GM12878 (cell line): ENCODE results near the gene RBPJ. TPM values are rescaled to one million over a fixed set of nuclear protein-coding genes. Genes with fewer than 3 reads are reported as not detected.

Experiments used
- ATAC-seq: fragments of 200-7000 bp; cut with Tn5 transposase; 3 replicates; pipeline ENCODE4 v1.9.1; 2020; ENCODE audit warnings: mild to moderate bottlenecking, moderate library complexity
- BruUV-seq: library from RNA; stranded (reverse); fragments of 400-500 nt; replicated peaks from 2 replicates; lab custom pipeline; 2021; lab: Mats Ljungman, UMichigan
- CTCF ChIA-PET: fragments of 300-600 bp; sonication (Branson Sonifier 250); formaldehyde crosslinking; extraction: SDS; loops from one replicate; lab custom pipeline; 2021; ENCODE audit warnings: inconsistent platforms; lab: Yijun Ruan, JAX
- POLR2A ChIA-PET: fragments of 350-600 bp; formaldehyde crosslinking; extraction: SDS; loops from one replicate; lab custom pipeline; 2021; ENCODE audit warnings: inconsistent platforms; lab: Charles Lee
- RAD21 ChIA-PET: fragments of 300-600 bp; sonication (Branson Sonifier 250); formaldehyde crosslinking; loops from one replicate; lab custom pipeline; 2023; ENCODE audit warnings: antibody characterized with exemption; ENCODE audit not compliant: unreplicated experiment; lab: Charles Lee
- SMC1A ChIA-PET: fragments of 300-600 bp; sonication (Branson Sonifier 250); formaldehyde crosslinking; loops from one replicate; lab custom pipeline; 2023; ENCODE audit not compliant: unreplicated experiment, uncharacterized antibody; lab: Charles Lee
- DNase-seq: peaks from one replicate; pipeline ENCODE4 v3.0.0-alpha.2; 2011; ENCODE audit warnings: low read depth, low spot score
- FAIRE-seq: peaks from 3 replicates; lab custom pipeline; 2011; peaks lifted over from hg19 to GRCh38; lab: Jason Lieb, UNC
- H2AFZ ChIP-seq: 2 replicates; pipeline ENCODE4 v1.6.0; 2011; ENCODE audit warnings: low read depth, low read length, control low read depth; ENCODE audit not compliant: control insufficient read depth
- H3K27ac ChIP-seq: 2 replicates; pipeline ENCODE4 v1.5.1; 2011; ENCODE audit warnings: control low read depth; ENCODE audit not compliant: control insufficient read depth, insufficient read depth
- H3K27me3 ChIP-seq, 2 experiments: replicated peaks in 1 of 2; 2 replicates each; pipeline versions ENCODE4 v1.6.0 to v1.6.1; 2011; ENCODE audit warnings: low read length in 1 of 2; ENCODE audit not compliant: control insufficient read depth in 2 of 2, insufficient read depth in 2 of 2
- H3K36me3 ChIP-seq, 2 experiments: 2 replicates each; pipeline ENCODE4 v1.5.1; 2011; ENCODE audit warnings: low read length in 1 of 2; ENCODE audit not compliant: control insufficient read depth in 2 of 2, insufficient read depth in 2 of 2
- H3K4me1 ChIP-seq: 2 replicates; pipeline ENCODE4 v1.6.1; 2011; ENCODE audit warnings: mild to moderate bottlenecking, low read length, moderate library complexity, mixed read lengths; ENCODE audit not compliant: control insufficient read depth, insufficient read depth
- H3K4me2 ChIP-seq: 2 replicates; pipeline ENCODE4 v1.6.0; 2011; ENCODE audit warnings: control low read depth; ENCODE audit not compliant: control insufficient read depth, insufficient read depth
- H3K4me3 ChIP-seq: fragments of 200-600 bp; sonication (generic); 2 replicates; pipeline ENCODE4 v1.5.1; 2016
- H3K79me2 ChIP-seq: 2 replicates; pipeline ENCODE4 v1.6.0; 2011; ENCODE audit warnings: low read length; ENCODE audit not compliant: control insufficient read depth, insufficient read depth
- H3K9ac ChIP-seq: 2 replicates; pipeline ENCODE4 v1.8.0; 2011; ENCODE audit warnings: low read length, control low read depth, mixed read lengths; ENCODE audit not compliant: control insufficient read depth, insufficient read depth
- H3K9me3 ChIP-seq: replicated peaks from 3 replicates; pipeline ENCODE4 v1.5.1; 2011; ENCODE audit warnings: mild to moderate bottlenecking, low read length; ENCODE audit not compliant: control insufficient read depth, insufficient read depth
- H4K20me1 ChIP-seq: 2 replicates; pipeline ENCODE4 v1.6.0; 2011; ENCODE audit not compliant: control insufficient read depth, insufficient read depth
- BRCA1 ChIP-seq: IDR thresholded peaks from 2 replicates; pipeline ENCODE4 v1.6.1; 2011; ENCODE audit warnings: low read depth, low read length, improper control_type of control experiment
- CBFB ChIP-seq: IDR thresholded peaks from 2 replicates; pipeline ENCODE4 v1.6.1; 2016; ENCODE audit warnings: antibody characterized with exemption, low read depth
- CHD2 ChIP-seq: IDR thresholded peaks from 2 replicates; pipeline ENCODE4 v1.6.1; 2011; ENCODE audit warnings: low read depth, low read length, improper control_type of control experiment, borderline replicate concordance
- EED ChIP-seq: sonication (generic); IDR thresholded peaks from 2 replicates; pipeline ENCODE4 v1.6.1; 2016; ENCODE audit warnings: antibody characterized with exemption, low read depth
- FOXK2 ChIP-seq: fragments of 450-650 bp; IDR thresholded peaks from 2 replicates; pipeline ENCODE4 v1.6.1; 2017; ENCODE audit warnings: mild to moderate bottlenecking, moderate library complexity
- HDGF ChIP-seq: fragments of 450-650 bp; IDR thresholded peaks from 2 replicates; pipeline ENCODE4 v1.6.1; 2016; ENCODE audit warnings: antibody characterized with exemption
- IRF4 ChIP-seq: IDR thresholded peaks from 2 replicates; pipeline ENCODE4 v1.6.1; 2011; ENCODE audit warnings: low read depth, low read length
- SPI1 ChIP-seq: IDR thresholded peaks from 2 replicates; pipeline ENCODE4 v1.6.1; 2011; ENCODE audit warnings: low read depth, mild to moderate bottlenecking, low read length, moderate library complexity, borderline replicate concordance; ENCODE audit not compliant: insufficient read depth
- SUPT20H ChIP-seq: IDR thresholded peaks from 2 replicates; pipeline ENCODE4 v1.6.1; 2011; ENCODE audit warnings: low read depth, mild to moderate bottlenecking, low read length, moderate library complexity, borderline replicate concordance; ENCODE audit not compliant: control insufficient read depth
- WGBS: methylation state at CpG from one replicate; pipeline ENCODE4 v1.1.6; 2016; ENCODE audit warnings: low lambda C conversion rate; ENCODE audit not compliant: insufficient replicate concordance, insufficient coverage; ENCODE audit errors: missing lambda C conversion rate; 5-methylcytosine and 5-hydroxymethylcytosine counted together
- in situ Hi-C: fragments of 300-500 bp; cut with MboI; formaldehyde crosslinking; loops from 9 replicates; pipeline ENCODE4 v1.14.3; 2018; ENCODE audit warnings: mixed read lengths
- intact Hi-C: fragments of 100-400 bp; cut with micrococcal nuclease; formaldehyde crosslinking; loops from one replicate; pipeline ENCODE4 v1.14.2; 2022; ENCODE audit not compliant: unreplicated experiment
- polyA plus RNA-seq, 11 experiments: library from polyadenylated mRNA; depleted of rRNA in 4 of 11; unstranded in 6 of 11; stranded (reverse) in 5 of 11; fragments of >200 nt; fragmentation: Nextera tagmentation in 4 of 11; fragmentation: Illumina TruSeq in 1 of 11; extraction: Ambion mirVana in 4 of 11; extraction: Trizol in 1 of 11; gene quantifications; 1 replicate in 1 of 11; 2 replicates in 10 of 11; pipeline versions ENCODE4 v1.2.1 to v1.2.3, GENCODE V29; 2011 to 2016; ENCODE audit warnings: inconsistent platforms in 2 of 11, missing spikeins in 2 of 11, low read depth in 1 of 11
- total RNA-seq, 4 experiments: library from RNA; depleted of rRNA in 3 of 4; stranded (reverse); fragments of >200 nt in 3 of 4; fragmentation: Illumina TruSeq in 1 of 4; extraction: Trizol in 1 of 4; gene quantifications; 2 replicates each; pipeline versions ENCODE4 v1.2.1 to v1.2.3, GENCODE V29; 2013 to 2021
- TF ChIP-seq, protein P1 (sequence below): fragments of 450-650 bp; IDR thresholded peaks from 2 replicates; pipeline ENCODE4 v1.6.1; 2016; ENCODE audit warnings: mild to moderate bottlenecking, moderate library complexity, borderline replicate concordance
- TF ChIP-seq, protein P2 (sequence below): fragments of 450-650 bp; formaldehyde crosslinking; IDR thresholded peaks from 2 replicates; pipeline ENCODE4 v1.4.0; 2020; ENCODE audit warnings: mild to moderate bottlenecking, moderate library complexity
- TF ChIP-seq, protein P3 (sequence below): fragments of 450-650 bp; IDR thresholded peaks from 2 replicates; pipeline ENCODE4 v1.6.1; 2017; ENCODE audit warnings: mild to moderate bottlenecking, moderate library complexity

Gene RBPJ
- total and polyA plus RNA-seq, 10 of the 15 experiments (the other 5 are each of a cell fraction or from before 2014, with no cell fraction given) = 24.5 to 87.6 (median 41.6) TPM

DNA sequence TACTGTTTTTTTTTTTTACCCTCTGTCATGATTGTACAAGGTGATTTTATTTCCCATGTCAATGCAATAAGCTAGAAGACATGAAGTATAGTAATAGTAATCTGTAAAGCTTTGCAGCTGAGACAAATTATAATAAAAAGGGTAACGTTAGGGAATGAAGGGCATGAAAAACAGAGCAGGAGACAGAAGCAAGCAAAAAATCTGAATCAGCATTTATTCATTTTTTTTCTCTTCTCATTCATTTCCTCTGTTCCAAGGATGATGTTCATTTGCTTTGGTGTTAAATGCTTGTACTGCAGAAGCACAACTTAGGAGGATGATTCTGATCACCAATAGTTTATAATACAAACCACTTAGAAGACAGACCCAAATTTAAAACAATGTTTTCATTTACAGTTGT is 105.1 kb downstream of the RBPJ start:
- DNase-seq (no peak), ATAC-seq (no peak), FAIRE-seq (no peak)
- ChIA-PET SMC1A (interaction anchor here (0.7 kb wide), 1 partner anchor 174 kb away, joined by 3 read pairs; no protein-coding TSS in a partner anchor), POLR2A (interaction anchor here (0.6 kb wide), 1 partner anchor 271 kb away, joined by 3 read pairs; no protein-coding TSS in a partner anchor), CTCF (no interaction called here), RAD21 (no interaction called here)
- no peaks in the 10 kb centered on the region for H3K27me3 ChIP-seq
- intact Hi-C loops (no loop called here), in situ Hi-C loops (no loop called here)
- H3K4me1 ChIP-seq = no peaks in the 10 kb centered on the region
- BruUV-seq = no TSS peak
- no peaks in the 10 kb centered on the region for H3K9me3 ChIP-seq
- H2AFZ ChIP-seq = no peak overlapping the region
- H3K36me3 ChIP-seq = peaks cover 6 to 13% of the 10 kb centered on the region in 2 experiments
- H3K4me2 ChIP-seq = no peak overlapping the region
- H3K9ac ChIP-seq = no peak overlapping the region
- no peak overlapping the region for H3K27ac ChIP-seq
- WGBS = 92% methylated on average over 1 of the region's 1 CpG
- H4K20me1 ChIP-seq = no peaks in the 10 kb centered on the region
- no peaks in the 10 kb centered on the region for H3K79me2 ChIP-seq
- no peak overlapping the region for H3K4me3 ChIP-seq
- TF ChIP-seq BRCA1 = no peak
- TF ChIP-seq HDGF = no peak
- TF ChIP-seq, protein P1, sequence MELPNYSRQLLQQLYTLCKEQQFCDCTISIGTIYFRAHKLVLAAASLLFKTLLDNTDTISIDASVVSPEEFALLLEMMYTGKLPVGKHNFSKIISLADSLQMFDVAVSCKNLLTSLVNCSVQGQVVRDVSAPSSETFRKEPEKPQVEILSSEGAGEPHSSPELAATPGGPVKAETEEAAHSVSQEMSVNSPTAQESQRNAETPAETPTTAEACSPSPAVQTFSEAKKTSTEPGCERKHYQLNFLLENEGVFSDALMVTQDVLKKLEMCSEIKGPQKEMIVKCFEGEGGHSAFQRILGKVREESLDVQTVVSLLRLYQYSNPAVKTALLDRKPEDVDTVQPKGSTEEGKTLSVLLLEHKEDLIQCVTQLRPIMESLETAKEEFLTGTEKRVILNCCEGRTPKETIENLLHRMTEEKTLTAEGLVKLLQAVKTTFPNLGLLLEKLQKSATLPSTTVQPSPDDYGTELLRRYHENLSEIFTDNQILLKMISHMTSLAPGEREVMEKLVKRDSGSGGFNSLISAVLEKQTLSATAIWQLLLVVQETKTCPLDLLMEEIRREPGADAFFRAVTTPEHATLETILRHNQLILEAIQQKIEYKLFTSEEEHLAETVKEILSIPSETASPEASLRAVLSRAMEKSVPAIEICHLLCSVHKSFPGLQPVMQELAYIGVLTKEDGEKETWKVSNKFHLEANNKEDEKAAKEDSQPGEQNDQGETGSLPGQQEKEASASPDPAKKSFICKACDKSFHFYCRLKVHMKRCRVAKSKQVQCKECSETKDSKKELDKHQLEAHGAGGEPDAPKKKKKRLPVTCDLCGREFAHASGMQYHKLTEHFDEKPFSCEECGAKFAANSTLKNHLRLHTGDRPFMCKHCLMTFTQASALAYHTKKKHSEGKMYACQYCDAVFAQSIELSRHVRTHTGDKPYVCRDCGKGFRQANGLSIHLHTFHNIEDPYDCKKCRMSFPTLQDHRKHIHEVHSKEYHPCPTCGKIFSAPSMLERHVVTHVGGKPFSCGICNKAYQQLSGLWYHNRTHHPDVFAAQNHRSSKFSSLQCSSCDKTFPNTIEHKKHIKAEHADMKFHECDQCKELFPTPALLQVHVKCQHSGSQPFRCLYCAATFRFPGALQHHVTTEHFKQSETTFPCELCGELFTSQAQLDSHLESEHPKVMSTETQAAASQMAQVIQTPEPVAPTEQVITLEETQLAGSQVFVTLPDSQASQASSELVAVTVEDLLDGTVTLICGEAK = no peak
- TF ChIP-seq, protein P2, sequence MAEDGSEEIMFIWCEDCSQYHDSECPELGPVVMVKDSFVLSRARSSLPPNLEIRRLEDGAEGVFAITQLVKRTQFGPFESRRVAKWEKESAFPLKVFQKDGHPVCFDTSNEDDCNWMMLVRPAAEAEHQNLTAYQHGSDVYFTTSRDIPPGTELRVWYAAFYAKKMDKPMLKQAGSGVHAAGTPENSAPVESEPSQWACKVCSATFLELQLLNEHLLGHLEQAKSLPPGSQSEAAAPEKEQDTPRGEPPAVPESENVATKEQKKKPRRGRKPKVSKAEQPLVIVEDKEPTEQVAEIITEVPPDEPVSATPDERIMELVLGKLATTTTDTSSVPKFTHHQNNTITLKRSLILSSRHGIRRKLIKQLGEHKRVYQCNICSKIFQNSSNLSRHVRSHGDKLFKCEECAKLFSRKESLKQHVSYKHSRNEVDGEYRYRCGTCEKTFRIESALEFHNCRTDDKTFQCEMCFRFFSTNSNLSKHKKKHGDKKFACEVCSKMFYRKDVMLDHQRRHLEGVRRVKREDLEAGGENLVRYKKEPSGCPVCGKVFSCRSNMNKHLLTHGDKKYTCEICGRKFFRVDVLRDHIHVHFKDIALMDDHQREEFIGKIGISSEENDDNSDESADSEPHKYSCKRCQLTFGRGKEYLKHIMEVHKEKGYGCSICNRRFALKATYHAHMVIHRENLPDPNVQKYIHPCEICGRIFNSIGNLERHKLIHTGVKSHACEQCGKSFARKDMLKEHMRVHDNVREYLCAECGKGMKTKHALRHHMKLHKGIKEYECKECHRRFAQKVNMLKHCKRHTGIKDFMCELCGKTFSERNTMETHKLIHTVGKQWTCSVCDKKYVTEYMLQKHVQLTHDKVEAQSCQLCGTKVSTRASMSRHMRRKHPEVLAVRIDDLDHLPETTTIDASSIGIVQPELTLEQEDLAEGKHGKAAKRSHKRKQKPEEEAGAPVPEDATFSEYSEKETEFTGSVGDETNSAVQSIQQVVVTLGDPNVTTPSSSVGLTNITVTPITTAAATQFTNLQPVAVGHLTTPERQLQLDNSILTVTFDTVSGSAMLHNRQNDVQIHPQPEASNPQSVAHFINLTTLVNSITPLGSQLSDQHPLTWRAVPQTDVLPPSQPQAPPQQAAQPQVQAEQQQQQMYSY = no peak
- TF ChIP-seq IRF4 = no peak
- TF ChIP-seq SPI1 = no peak
- no peak for TF ChIP-seq SUPT20H
- TF ChIP-seq, protein P3, sequence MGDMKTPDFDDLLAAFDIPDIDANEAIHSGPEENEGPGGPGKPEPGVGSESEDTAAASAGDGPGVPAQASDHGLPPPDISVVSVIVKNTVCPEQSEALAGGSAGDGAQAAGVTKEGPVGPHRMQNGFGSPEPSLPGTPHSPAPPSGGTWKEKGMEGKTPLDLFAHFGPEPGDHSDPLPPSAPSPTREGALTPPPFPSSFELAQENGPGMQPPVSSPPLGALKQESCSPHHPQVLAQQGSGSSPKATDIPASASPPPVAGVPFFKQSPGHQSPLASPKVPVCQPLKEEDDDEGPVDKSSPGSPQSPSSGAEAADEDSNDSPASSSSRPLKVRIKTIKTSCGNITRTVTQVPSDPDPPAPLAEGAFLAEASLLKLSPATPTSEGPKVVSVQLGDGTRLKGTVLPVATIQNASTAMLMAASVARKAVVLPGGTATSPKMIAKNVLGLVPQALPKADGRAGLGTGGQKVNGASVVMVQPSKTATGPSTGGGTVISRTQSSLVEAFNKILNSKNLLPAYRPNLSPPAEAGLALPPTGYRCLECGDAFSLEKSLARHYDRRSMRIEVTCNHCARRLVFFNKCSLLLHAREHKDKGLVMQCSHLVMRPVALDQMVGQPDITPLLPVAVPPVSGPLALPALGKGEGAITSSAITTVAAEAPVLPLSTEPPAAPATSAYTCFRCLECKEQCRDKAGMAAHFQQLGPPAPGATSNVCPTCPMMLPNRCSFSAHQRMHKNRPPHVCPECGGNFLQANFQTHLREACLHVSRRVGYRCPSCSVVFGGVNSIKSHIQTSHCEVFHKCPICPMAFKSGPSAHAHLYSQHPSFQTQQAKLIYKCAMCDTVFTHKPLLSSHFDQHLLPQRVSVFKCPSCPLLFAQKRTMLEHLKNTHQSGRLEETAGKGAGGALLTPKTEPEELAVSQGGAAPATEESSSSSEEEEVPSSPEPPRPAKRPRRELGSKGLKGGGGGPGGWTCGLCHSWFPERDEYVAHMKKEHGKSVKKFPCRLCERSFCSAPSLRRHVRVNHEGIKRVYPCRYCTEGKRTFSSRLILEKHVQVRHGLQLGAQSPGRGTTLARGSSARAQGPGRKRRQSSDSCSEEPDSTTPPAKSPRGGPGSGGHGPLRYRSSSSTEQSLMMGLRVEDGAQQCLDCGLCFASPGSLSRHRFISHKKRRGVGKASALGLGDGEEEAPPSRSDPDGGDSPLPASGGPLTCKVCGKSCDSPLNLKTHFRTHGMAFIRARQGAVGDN = no peak
- TF ChIP-seq CBFB = no peak
- no peak for TF ChIP-seq FOXK2
- no peak for TF ChIP-seq CHD2
- no peak for TF ChIP-seq EED
